ENCODE measurements around the gene SF3B2. TPM values are rescaled to one million over a fixed set of nuclear protein-coding genes. Genes with fewer than 3 reads are reported as not detected.

The SF3B2 gene
- total RNA-seq, 1 donor from 2014 or later: 216 TPM

DNA sequence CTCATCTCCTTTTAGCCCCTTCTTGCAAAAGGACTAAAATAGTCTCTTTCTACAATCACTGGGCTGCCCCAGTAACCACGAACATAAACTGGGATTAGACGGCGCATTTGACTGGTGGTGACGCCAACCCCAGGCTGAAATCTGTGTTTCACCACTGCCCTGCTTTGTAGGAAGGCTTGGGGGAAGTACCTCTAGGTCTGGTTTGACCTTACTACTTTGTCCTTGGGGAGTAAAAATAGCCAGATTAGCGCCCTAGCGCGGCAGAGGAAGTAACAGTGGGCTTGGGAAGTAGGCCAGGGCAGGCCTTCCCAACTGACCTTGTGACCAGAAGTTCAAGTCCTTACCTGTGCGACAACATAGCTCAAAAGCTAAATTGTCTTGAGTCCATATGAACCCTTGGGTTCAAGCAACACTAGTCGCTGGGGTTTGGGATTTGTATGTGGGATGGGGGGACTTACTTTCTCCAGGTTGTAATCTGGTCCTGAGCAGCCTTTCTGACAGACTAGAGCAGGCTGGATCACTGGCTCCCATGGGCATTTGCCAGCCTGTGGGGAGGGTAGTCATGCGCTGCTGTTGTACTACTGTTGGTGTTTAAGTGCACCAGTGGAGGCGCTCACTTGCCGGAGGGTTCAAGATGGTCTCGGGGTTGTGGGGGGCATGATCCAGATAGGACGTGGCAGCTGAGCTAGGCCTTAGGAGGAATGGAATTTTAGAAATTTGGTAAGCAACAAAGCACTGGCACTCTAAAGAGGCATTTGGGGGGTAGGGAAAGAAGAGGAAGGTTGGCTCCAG, 17.0 kb downstream of the SF3B2 start:
- DNase-seq (ENCODE audit: low spot score, unreplicated experiment): no peak
- Mint-ChIP-seq H3K27ac (peak overlapping the region; percentile 86), H3K9me3 (ENCODE audit: low read depth) (no peaks in the 10 kb centered on the region), H3K4me1 (ENCODE audit: low read depth) (peaks cover 20% of the 10 kb centered on the region), H3K27me3 (no peaks in the 10 kb centered on the region), H3K4me3 (ENCODE audit: low read depth) (peak overlapping the region; percentile 80), H3K36me3 (ENCODE audit: insufficient read depth) (peaks cover 23% of the 10 kb centered on the region)
- TF ChIP-seq, protein P1, sequence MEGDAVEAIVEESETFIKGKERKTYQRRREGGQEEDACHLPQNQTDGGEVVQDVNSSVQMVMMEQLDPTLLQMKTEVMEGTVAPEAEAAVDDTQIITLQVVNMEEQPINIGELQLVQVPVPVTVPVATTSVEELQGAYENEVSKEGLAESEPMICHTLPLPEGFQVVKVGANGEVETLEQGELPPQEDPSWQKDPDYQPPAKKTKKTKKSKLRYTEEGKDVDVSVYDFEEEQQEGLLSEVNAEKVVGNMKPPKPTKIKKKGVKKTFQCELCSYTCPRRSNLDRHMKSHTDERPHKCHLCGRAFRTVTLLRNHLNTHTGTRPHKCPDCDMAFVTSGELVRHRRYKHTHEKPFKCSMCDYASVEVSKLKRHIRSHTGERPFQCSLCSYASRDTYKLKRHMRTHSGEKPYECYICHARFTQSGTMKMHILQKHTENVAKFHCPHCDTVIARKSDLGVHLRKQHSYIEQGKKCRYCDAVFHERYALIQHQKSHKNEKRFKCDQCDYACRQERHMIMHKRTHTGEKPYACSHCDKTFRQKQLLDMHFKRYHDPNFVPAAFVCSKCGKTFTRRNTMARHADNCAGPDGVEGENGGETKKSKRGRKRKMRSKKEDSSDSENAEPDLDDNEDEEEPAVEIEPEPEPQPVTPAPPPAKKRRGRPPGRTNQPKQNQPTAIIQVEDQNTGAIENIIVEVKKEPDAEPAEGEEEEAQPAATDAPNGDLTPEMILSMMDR (IDR thresholded peaks at IDR 0.05; ENCODE audit: unreplicated experiment): peak; percentile 7

DNA sequence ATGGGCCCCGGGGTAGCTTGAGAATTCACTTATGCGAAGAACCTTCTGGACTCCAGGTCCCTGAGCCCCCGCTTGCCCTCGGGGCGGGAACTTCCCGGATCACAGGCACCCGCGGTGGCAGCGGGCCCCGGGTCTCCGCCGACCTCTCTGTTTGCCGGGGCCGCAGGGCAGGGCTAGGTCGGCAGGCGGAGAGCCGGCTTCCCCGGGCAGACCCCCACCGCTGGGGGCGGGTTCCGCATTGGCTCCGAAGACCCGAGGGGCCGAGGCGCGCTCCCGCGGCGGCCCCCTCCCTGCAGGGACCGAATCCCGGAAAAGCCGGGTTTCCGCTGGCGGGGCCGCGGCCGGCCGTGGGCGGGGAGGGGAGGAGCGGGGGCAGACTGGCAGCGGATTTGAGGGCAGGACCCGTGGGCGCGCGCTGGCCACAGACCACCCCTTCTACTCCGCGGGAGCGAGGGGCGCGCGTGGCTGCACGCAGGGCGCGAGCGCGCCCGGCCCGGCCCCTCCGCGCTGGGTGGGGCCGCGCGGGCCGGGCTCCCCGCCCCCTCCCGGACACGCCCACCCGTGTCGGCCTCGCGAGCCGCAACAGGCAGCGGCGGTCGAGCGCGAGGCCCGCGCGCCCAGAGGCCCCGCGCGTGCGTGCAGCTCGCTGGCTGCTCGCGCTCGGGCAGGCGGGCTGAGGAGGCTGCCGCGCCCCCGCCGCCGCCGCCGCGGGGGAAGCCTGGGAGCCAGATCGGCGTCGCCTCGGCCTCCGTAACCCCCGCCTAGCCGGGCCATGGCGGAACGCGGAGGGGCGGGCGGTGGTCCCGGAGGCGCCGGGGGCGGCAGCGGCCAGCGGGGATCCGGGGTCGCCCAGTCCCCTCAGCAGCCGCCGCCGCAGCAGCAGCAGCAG, 17.8 kb downstream of the SF3B2 start, which contains the start of gene PACS1:
Gene PACS1, plus strand, starts transcription at position 558 of the 889 bp plus-strand sequence. Its CDS starts 215 bp downstream, at position 773.
- H3K9me3 Mint-ChIP-seq (ENCODE audit: low read depth): no peaks in the 10 kb centered on the region
- H3K4me3 Mint-ChIP-seq (ENCODE audit: low read depth): peak within 1 kb of the TSS; percentile 90
- H3K27me3 Mint-ChIP-seq: no peaks in the 10 kb centered on the region
- DNase-seq (ENCODE audit: low spot score, unreplicated experiment): peak; percentile 46
- H3K4me1 Mint-ChIP-seq (ENCODE audit: low read depth): peaks cover 20% of the 10 kb centered on the region
- peak within 1 kb of the TSS; percentile 86 for H3K27ac Mint-ChIP-seq
- H3K36me3 Mint-ChIP-seq (ENCODE audit: insufficient read depth): peaks cover 25% of the 10 kb centered on the region
- TF ChIP-seq, protein P1 (IDR thresholded peaks at IDR 0.05; ENCODE audit: unreplicated experiment): no peak

DNA sequence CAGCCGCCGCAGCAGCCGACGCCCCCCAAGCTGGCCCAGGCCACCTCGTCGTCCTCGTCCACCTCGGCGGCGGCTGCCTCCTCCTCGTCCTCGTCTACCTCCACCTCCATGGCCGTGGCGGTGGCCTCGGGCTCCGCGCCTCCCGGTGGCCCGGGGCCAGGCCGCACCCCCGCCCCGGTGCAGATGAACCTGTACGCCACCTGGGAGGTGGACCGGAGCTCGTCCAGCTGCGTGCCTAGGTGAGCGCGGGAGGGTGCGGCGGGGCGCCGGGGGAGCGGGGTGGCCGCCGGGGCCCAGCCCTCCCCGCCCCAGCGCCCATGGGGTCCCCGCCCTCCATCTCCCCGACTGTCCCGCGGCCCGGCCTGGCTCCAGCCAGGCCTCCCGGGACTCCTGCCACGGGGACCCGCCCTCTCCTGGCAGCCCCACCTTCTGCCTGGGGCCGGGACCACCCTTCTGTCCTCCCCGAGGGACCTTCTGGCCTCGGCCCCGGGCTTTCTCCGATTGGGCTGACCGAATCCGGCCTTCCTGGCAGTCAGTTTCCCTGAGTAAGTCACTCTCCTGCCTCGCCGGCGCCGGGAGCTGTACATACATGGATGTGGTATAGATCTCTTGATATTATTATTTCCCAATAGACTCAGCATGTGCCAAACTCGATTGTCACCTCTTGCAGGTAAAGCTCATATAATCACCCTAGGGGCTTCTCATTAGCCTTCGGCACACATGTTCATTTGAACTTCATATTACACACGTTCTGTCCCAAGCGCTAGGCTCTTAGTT, 18.6 kb downstream of the SF3B2 start:
- Mint-ChIP-seq H3K36me3 (ENCODE audit: insufficient read depth) (peaks cover 21% of the 10 kb centered on the region), H3K4me3 (ENCODE audit: low read depth) (peak overlapping the region; percentile 90), H3K4me1 (ENCODE audit: low read depth) (peaks cover 20% of the 10 kb centered on the region), H3K27ac (peak overlapping the region; percentile 81), H3K9me3 (ENCODE audit: low read depth) (no peaks in the 10 kb centered on the region), H3K27me3 (no peaks in the 10 kb centered on the region)
- no peak for DNase-seq (ENCODE audit: low spot score, unreplicated experiment)
- TF ChIP-seq, protein P1 (IDR thresholded peaks at IDR 0.05; ENCODE audit: unreplicated experiment): peak; percentile 12

DNA sequence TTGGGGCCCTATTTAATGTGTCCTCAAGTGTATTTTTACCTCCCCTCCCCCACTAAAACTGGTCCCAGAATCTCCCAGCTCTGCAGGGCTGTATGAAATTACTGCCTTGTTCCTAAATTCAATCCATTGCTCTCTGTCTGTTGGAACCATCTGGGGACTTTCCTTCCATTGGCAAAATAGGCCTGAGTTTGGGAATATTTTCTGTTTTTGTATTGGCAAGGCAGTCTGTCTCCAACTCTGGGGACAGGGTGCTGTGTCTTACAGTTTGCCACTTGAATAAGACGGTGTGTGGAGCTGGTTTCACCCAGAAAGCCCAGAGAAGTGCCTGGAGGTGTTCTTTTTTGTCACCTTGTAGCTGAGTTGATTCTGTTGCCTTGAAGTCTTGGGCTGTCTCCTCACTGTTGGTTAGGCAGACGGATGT, 19.2 kb downstream of the SF3B2 start:
- H3K4me3 Mint-ChIP-seq (ENCODE audit: low read depth): peak overlapping the region; percentile 90

More for the DNA sequence above, 19.2 kb downstream of the SF3B2 start:
- Mint-ChIP-seq H3K27ac (peak overlapping the region; percentile 81), H3K4me1 (ENCODE audit: low read depth) (peaks cover 20% of the 10 kb centered on the region), H3K36me3 (ENCODE audit: insufficient read depth) (peaks cover 18% of the 10 kb centered on the region), H3K27me3 (no peaks in the 10 kb centered on the region), H3K9me3 (ENCODE audit: low read depth) (no peaks in the 10 kb centered on the region)
- no peak for DNase-seq (ENCODE audit: low spot score, unreplicated experiment)
- TF ChIP-seq, protein P1 (IDR thresholded peaks at IDR 0.05; ENCODE audit: unreplicated experiment): no peak
